K562 (cell line): ENCODE measurements around the gene PLSCR3. TPM values are rescaled to one million over a fixed set of nuclear protein-coding genes. Genes with fewer than 3 reads are reported as not detected.

Experiments
- ATAC-seq: fragments of 200-7000 bp; cut with Tn5 transposase; 3 replicates; pipeline ENCODE4 v1.9.1; 2020; ENCODE audit warnings: moderate library complexity
- BruUV-seq: library from RNA; stranded (reverse); fragments of 400-500 nt; replicated peaks from 2 replicates; lab custom pipeline; 2021; lab: Mats Ljungman, UMichigan
- CTCF ChIA-PET: fragments of 300-600 bp; formaldehyde crosslinking; extraction: SDS; loops from one replicate; lab custom pipeline; 2021; ENCODE audit warnings: low intra/inter-chr PET ratio; lab: Yijun Ruan, JAX
- POLR2A ChIA-PET: fragments of 300-600, 350-650 bp; sonication (Branson Sonifier 250); formaldehyde crosslinking; extraction: SDS; loops from one replicate; lab custom pipeline; 2021; ENCODE audit warnings: antibody characterized with exemption, inconsistent platforms; lab: Yijun Ruan, JAX
- DNase-seq, 4 experiments: peaks; one replicate each; pipeline versions ENCODE4 v3.0.0 to v3.0.0-alpha.2; 2011 to 2018; ENCODE audit warnings: low spot score in 3 of 4, mixed read lengths in 3 of 4; ENCODE audit errors: extremely low read depth in 1 of 4
- FAIRE-seq: peaks from 2 replicates; lab custom pipeline; 2011; peaks lifted over from hg19 to GRCh38; lab: Jason Lieb, UNC
- H2AFZ ChIP-seq: 2 replicates; pipeline ENCODE4 v1.6.0; 2011; ENCODE audit warnings: low read depth, low read length, control low read depth, inconsistent platforms
- H3K27ac ChIP-seq: fragments of 200-600 bp; 3 replicates; pipeline ENCODE4 v1.8.0; 2011; ENCODE audit warnings: low read depth, mild to moderate bottlenecking, control low read depth, inconsistent platforms, low read length, moderate library complexity, mixed read lengths; ENCODE audit errors: extremely low read depth
- H3K27me3 ChIP-seq, 2 experiments: fragments of 300-600 bp in 1 of 2; 2 replicates in 1 of 2; 3 replicates in 1 of 2; pipeline versions ENCODE4 v1.6.0 to v1.8.0; 2011; ENCODE audit warnings: inconsistent platforms in 2 of 2, low read length in 2 of 2, mild to moderate bottlenecking in 1 of 2, mixed read lengths in 1 of 2, moderate library complexity in 1 of 2; ENCODE audit not compliant: control insufficient read depth in 2 of 2, insufficient read depth in 2 of 2
- H3K36me3 ChIP-seq: fragments of 300-600 bp; 3 replicates; pipeline ENCODE4 v1.8.0; 2011; ENCODE audit warnings: mild to moderate bottlenecking, low read length, inconsistent platforms; ENCODE audit not compliant: control insufficient read depth, insufficient read depth
- H3K4me1 ChIP-seq, 2 experiments: fragments of 200-600 bp in 1 of 2; replicated peaks in 1 of 2; 2 replicates in 1 of 2; 3 replicates in 1 of 2; pipeline versions ENCODE4 v1.5.1 to v1.8.0; 2011; ENCODE audit warnings: inconsistent platforms in 2 of 2, low read length in 2 of 2, mild to moderate bottlenecking in 1 of 2, mixed read lengths in 1 of 2, moderate library complexity in 1 of 2; ENCODE audit not compliant: control insufficient read depth in 2 of 2, insufficient read depth in 2 of 2
- H3K4me2 ChIP-seq: 2 replicates; pipeline ENCODE4 v1.6.1; 2011; ENCODE audit warnings: low read length, control low read depth, inconsistent platforms, mixed read lengths; ENCODE audit not compliant: insufficient read depth
- H3K4me3 ChIP-seq: fragments of 200-600 bp; sonication (generic), shearing (Covaris generic); 2 replicates; pipeline ENCODE4 v1.5.1; 2016; ENCODE audit warnings: control low read depth, inconsistent platforms
- H3K79me2 ChIP-seq: fragments of 200-600 bp; 3 replicates; pipeline ENCODE4 v1.8.0; 2011; ENCODE audit warnings: low read length, inconsistent platforms; ENCODE audit not compliant: control insufficient read depth, insufficient read depth
- H3K9ac ChIP-seq, 2 experiments: 2 replicates each; pipeline versions ENCODE4 v1.6.0 to v1.6.1; 2011; ENCODE audit warnings: low read depth in 2 of 2, low read length in 2 of 2, control low read depth in 1 of 2, inconsistent platforms in 1 of 2, mild to moderate bottlenecking in 1 of 2, mixed read lengths in 1 of 2; ENCODE audit not compliant: insufficient read depth in 1 of 2
- H3K9me1 ChIP-seq: one replicate; pipeline ENCODE4 v1.6.0; 2011; ENCODE audit warnings: inconsistent platforms, mild to moderate bottlenecking, low read length, moderate library complexity; ENCODE audit not compliant: control insufficient read depth, insufficient read depth
- H3K9me3 ChIP-seq: replicated peaks from 2 replicates; pipeline ENCODE4 v1.5.1; 2011; ENCODE audit warnings: low read depth, low read length, inconsistent platforms; ENCODE audit not compliant: control insufficient read depth, insufficient read depth
- H4K20me1 ChIP-seq: replicated peaks from 2 replicates; pipeline ENCODE4 v1.6.1; 2011; ENCODE audit warnings: low read length, inconsistent platforms, mixed read lengths; ENCODE audit not compliant: control insufficient read depth, insufficient read depth
- EP300 ChIP-seq: IDR thresholded peaks from 2 replicates; pipeline ENCODE4 v1.6.1; 2012; ENCODE audit warnings: low read length, improper control_type of control experiment
- ETV6 ChIP-seq, 3 experiments: fragments of 150-350 bp in 1 of 3; sonication (generic) in 1 of 3; formaldehyde crosslinking in 1 of 3; IDR thresholded peaks; 2 replicates each; pipeline versions ENCODE4 v1.6.1 to v1.8.0; 2014 to 2022; ENCODE audit warnings: borderline replicate concordance in 2 of 3, low read depth in 2 of 3, antibody characterized with exemption in 1 of 3, low read length in 1 of 3, mild to moderate bottlenecking in 1 of 3, missing genetic modification reagents in 1 of 3
- KAT7 ChIP-seq: sonication (generic); formaldehyde crosslinking; IDR thresholded peaks from 2 replicates; pipeline ENCODE4 v1.8.0; 2022; ENCODE audit warnings: missing genetic modification reagents, mild to moderate bottlenecking, borderline replicate concordance
- KDM5B ChIP-seq: fragments of 200-600 bp; sonication (generic); IDR thresholded peaks from 2 replicates; pipeline ENCODE4 v1.6.1; 2012; ENCODE audit warnings: low read depth, mild to moderate bottlenecking, moderate library complexity, low read length, control low read depth, inconsistent platforms; ENCODE audit not compliant: insufficient replicate concordance
- TAF9B ChIP-seq: fragments of 450-650 bp; IDR thresholded peaks from 2 replicates; pipeline ENCODE4 v1.6.1; 2018; ENCODE audit warnings: mild to moderate bottlenecking; ENCODE audit not compliant: partially characterized antibody
- TEAD2 ChIP-seq: fragments of 450-650 bp; IDR thresholded peaks from 2 replicates; pipeline ENCODE4 v1.6.1; 2016; ENCODE audit warnings: missing genetic modification characterization, control low read depth, missing compliant biosample characterization
- ZNF316 ChIP-seq: fragments of 450-650 bp; IDR thresholded peaks from 2 replicates; pipeline ENCODE4 v1.6.1; 2016
- WGBS: fragments of 100-300 bp; shearing (Covaris generic); methylation state at CpG from one replicate; pipeline ENCODE4 v1.1.6; 2016; ENCODE audit warnings: low coverage, mixed read lengths; ENCODE audit not compliant: insufficient coverage; ENCODE audit errors: missing lambda C conversion rate; 5-methylcytosine and 5-hydroxymethylcytosine counted together
- in situ Hi-C: fragments of 300-500 bp; cut with MboI; formaldehyde crosslinking; loops from 4 replicates; pipeline ENCODE4 v1.15.0; 2018; ENCODE audit warnings: inconsistent platforms, mixed read lengths
- intact Hi-C: fragments of 100-400 bp; cut with micrococcal nuclease; formaldehyde crosslinking; loops from 2 replicates; pipeline ENCODE4 v1.14.2; 2022
- polyA plus RNA-seq, 8 experiments: library from polyadenylated mRNA; depleted of rRNA in 4 of 8; stranded (reverse) in 5 of 8; unstranded in 3 of 8; fragments of >200 nt; fragmentation: Nextera tagmentation in 2 of 8; fragmentation: Illumina TruSeq in 1 of 8; extraction: Ambion mirVana in 2 of 8; extraction: Trizol in 1 of 8; gene quantifications; 2 replicates each; pipeline versions ENCODE4 v1.2.1 to v1.2.3, GENCODE V29; 2011 to 2014; ENCODE audit warnings: inconsistent platforms in 1 of 8, missing spikeins in 1 of 8
- total RNA-seq, 7 experiments: library from RNA; depleted of rRNA in 6 of 7; stranded (reverse); fragments of >200 nt in 6 of 7; fragmentation: Illumina TruSeq in 2 of 7; extraction: Trizol in 2 of 7; gene quantifications; 2 replicates each; pipeline versions ENCODE4 v1.2.1 to v1.2.3, GENCODE V29; 2011 to 2021; ENCODE audit warnings: low replicate concordance in 1 of 7
- TF ChIP-seq, protein P1 (sequence below), 2 experiments: fragments of 450-650 bp; formaldehyde crosslinking in 1 of 2; IDR thresholded peaks; 2 replicates each; pipeline versions ENCODE4 v1.4.0 to v1.6.1; 2014 to 2020; ENCODE audit warnings: mild to moderate bottlenecking in 2 of 2, borderline replicate concordance in 1 of 2, low read depth in 1 of 2
- TF ChIP-seq, protein P2 (sequence below): fragments of 450-650 bp; IDR thresholded peaks from 2 replicates; pipeline ENCODE4 v1.6.1; 2016; ENCODE audit warnings: antibody characterized with exemption
- TF ChIP-seq, protein P3 (sequence below): sonication (generic); formaldehyde crosslinking; IDR thresholded peaks from 2 replicates; pipeline ENCODE4 v1.8.0; 2022; ENCODE audit warnings: mild to moderate bottlenecking, missing genetic modification reagents

The PLSCR3 gene
- total and polyA plus RNA-seq, 9 of the 15 experiments (the other 6 are each of a cell fraction or from before 2014, with no cell fraction given) = 3.2 to 16.8 (median 4.5) TPM

DNA sequence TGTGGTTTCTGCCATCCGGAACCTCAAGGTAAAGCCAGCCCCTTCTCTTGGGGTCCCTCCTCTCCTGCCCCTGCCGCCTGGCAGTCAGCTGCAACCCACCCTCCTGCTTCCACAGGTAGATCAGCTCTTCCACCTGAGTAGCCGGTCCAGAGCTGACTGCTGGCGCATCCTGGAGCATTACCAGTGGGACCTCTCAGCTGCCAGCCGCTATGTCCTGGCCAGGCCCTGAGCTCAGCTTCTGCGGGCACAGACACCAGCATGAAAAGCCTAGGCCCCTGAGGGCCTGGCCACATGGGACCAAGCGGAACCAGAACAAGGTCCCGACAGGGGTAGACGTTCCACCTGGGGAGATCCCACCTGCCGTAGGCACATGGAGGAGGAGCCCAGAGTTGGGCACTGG is 5.5 kb downstream of the PLSCR3 start:
- in situ Hi-C loops (no loop called here), intact Hi-C loops (no loop called here)
- DNase-seq = no peak
- no peaks in the 10 kb centered on the region for H3K9me3 ChIP-seq
- H3K4me1 ChIP-seq = peaks cover 0 to 10% of the 10 kb centered on the region in 2 experiments; a peak in 2 of 5 replicates
- H3K9me1 ChIP-seq = no peaks in the 10 kb centered on the region
- FAIRE-seq = no peak
- no peak overlapping the region for H3K4me3 ChIP-seq
- H2AFZ ChIP-seq = no peak overlapping the region
- H3K36me3 ChIP-seq = peaks cover 8% of the 10 kb centered on the region; the same call in 1 of the 3 replicates
- ChIA-PET POLR2A (interaction anchor here (0.7 to 1.5 kb wide), 3 partner anchors 94 to 190 kb away, joined by 3 to 4 read pairs (median 3); no protein-coding TSS in a partner anchor), CTCF (no interaction called here)
- no peak overlapping the region; a peak in 1 of 4 replicates for H3K9ac ChIP-seq
- WGBS = 73% methylated on average over 7 of the region's 10 CpGs
- ATAC-seq = no peak
- no TSS peak for BruUV-seq
- no peaks in the 10 kb centered on the region for H3K27me3 ChIP-seq
- H4K20me1 ChIP-seq = no peaks in the 10 kb centered on the region
- H3K27ac ChIP-seq = no peak overlapping the region
- no peak overlapping the region for H3K4me2 ChIP-seq
- no peaks in the 10 kb centered on the region for H3K79me2 ChIP-seq
- no peak for TF ChIP-seq TEAD2 (tag)
- TF ChIP-seq TAF9B = no peak
- no peak for TF ChIP-seq KAT7 (CRISPR knock-in tag)
- TF ChIP-seq ETV6 (IDR thresholded peaks at IDR 0.05; ENCODE audit: borderline replicate concordance in 1 of 2, low read depth in 2 of 2, low read length in 1 of 2) = no peak
- no peak for TF ChIP-seq ETV6 (CRISPR knock-in tag; IDR thresholded peaks at IDR 0.05; ENCODE audit: borderline replicate concordance)
- TF ChIP-seq, protein P1, sequence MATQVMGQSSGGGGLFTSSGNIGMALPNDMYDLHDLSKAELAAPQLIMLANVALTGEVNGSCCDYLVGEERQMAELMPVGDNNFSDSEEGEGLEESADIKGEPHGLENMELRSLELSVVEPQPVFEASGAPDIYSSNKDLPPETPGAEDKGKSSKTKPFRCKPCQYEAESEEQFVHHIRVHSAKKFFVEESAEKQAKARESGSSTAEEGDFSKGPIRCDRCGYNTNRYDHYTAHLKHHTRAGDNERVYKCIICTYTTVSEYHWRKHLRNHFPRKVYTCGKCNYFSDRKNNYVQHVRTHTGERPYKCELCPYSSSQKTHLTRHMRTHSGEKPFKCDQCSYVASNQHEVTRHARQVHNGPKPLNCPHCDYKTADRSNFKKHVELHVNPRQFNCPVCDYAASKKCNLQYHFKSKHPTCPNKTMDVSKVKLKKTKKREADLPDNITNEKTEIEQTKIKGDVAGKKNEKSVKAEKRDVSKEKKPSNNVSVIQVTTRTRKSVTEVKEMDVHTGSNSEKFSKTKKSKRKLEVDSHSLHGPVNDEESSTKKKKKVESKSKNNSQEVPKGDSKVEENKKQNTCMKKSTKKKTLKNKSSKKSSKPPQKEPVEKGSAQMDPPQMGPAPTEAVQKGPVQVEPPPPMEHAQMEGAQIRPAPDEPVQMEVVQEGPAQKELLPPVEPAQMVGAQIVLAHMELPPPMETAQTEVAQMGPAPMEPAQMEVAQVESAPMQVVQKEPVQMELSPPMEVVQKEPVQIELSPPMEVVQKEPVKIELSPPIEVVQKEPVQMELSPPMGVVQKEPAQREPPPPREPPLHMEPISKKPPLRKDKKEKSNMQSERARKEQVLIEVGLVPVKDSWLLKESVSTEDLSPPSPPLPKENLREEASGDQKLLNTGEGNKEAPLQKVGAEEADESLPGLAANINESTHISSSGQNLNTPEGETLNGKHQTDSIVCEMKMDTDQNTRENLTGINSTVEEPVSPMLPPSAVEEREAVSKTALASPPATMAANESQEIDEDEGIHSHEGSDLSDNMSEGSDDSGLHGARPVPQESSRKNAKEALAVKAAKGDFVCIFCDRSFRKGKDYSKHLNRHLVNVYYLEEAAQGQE (IDR thresholded peaks at IDR 0.05; ENCODE audit: borderline replicate concordance) = no peak
- TF ChIP-seq, protein P1 (CRISPR knock-in tag; IDR thresholded peaks at IDR 0.05; ENCODE audit: low read depth) = no peak
- TF ChIP-seq, protein P2, sequence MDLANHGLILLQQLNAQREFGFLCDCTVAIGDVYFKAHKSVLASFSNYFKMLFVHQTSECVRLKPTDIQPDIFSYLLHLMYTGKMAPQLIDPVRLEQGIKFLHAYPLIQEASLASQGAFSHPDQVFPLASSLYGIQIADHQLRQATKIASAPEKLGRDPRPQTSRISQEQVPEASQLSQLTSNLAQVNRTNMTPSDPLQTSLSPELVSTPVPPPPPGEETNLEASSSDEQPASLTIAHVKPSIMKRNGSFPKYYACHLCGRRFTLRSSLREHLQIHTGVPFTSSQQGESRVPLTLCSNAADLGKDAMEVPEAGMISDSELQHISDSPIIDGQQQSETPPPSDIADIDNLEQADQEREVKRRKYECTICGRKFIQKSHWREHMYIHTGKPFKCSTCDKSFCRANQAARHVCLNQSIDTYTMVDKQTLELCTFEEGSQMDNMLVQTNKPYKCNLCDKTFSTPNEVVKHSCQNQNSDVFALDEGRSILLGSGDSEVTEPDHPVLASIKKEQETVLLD = no peak
- TF ChIP-seq, protein P3, sequence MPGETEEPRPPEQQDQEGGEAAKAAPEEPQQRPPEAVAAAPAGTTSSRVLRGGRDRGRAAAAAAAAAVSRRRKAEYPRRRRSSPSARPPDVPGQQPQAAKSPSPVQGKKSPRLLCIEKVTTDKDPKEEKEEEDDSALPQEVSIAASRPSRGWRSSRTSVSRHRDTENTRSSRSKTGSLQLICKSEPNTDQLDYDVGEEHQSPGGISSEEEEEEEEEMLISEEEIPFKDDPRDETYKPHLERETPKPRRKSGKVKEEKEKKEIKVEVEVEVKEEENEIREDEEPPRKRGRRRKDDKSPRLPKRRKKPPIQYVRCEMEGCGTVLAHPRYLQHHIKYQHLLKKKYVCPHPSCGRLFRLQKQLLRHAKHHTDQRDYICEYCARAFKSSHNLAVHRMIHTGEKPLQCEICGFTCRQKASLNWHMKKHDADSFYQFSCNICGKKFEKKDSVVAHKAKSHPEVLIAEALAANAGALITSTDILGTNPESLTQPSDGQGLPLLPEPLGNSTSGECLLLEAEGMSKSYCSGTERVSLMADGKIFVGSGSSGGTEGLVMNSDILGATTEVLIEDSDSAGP (CRISPR knock-in tag) = no peak
- no peak for TF ChIP-seq KDM5B
- TF ChIP-seq ZNF316 = no peak
- no peak for TF ChIP-seq EP300
